Breast epithelium (tissue), 3 donors: ENCODE data around the gene SIDT2.

Experiments used
- POLR2A ChIP-seq: fragments of 450-650 bp; IDR thresholded peaks from one replicate; pipeline ENCODE4 v1.6.1; 2016; ENCODE audit warnings: antibody characterized with exemption, mild to moderate bottlenecking, moderate library complexity
- TF ChIP-seq, protein P1 (sequence below), 3 donors: fragments of 450-650 bp; IDR thresholded peaks; one replicate each; pipeline ENCODE4 v1.5.1; 2016 to 2017; ENCODE audit warnings: antibody characterized with exemption in 3 of 3, mild to moderate bottlenecking in 3 of 3, moderate library complexity in 3 of 3

DNA sequence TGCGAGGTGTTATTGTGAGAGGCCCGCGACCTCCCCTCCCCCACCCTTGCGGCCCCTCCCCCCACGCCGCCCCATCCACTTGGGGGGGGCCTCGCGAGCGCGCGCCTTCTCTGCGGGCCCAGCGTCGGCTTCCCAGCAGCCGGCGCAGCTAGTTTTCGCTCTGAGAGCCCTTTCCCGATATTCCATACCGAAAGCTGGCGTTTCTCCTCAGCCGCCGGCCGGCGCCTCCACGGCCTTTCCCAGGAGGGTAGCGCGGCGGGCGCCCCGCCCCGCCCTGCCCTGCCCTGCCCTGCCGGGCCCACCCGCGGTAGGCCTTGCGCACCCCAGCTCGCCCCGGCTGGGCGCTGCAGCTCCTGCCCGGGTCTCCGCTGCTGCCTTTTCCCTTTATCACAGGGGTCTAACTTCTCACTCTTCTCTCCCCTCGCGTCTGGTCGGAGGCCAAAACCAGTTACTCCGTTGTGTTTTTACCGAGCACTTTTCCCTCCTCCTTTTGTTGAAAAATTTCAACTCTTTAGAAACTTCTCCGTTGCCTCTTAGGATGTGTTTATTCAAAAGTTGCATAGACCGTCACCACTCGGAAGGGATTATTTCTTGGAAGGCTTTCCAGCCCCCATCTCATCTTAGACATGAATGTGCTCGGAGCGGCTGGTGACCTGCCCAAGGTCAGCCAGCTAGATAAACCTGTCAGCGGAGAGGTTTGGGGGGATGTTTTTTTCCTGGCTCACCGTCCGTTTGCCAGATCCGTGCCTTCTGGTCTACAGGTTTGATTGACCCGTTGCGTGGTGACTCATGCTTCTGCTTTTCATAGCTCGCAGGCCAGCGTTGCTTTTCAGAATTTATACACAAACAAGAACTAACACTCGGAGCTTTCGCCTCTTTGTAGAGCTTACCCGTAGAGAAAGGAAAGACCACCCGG is 33.8 kb upstream of the SIDT2 start:
- no peak for TF ChIP-seq POLR2A
- TF ChIP-seq, protein P1, sequence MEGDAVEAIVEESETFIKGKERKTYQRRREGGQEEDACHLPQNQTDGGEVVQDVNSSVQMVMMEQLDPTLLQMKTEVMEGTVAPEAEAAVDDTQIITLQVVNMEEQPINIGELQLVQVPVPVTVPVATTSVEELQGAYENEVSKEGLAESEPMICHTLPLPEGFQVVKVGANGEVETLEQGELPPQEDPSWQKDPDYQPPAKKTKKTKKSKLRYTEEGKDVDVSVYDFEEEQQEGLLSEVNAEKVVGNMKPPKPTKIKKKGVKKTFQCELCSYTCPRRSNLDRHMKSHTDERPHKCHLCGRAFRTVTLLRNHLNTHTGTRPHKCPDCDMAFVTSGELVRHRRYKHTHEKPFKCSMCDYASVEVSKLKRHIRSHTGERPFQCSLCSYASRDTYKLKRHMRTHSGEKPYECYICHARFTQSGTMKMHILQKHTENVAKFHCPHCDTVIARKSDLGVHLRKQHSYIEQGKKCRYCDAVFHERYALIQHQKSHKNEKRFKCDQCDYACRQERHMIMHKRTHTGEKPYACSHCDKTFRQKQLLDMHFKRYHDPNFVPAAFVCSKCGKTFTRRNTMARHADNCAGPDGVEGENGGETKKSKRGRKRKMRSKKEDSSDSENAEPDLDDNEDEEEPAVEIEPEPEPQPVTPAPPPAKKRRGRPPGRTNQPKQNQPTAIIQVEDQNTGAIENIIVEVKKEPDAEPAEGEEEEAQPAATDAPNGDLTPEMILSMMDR (IDR thresholded peaks at IDR 0.05), result no peak
